PFSK-1 (cell line): ENCODE results near the gene FMN1.

Experiments used
- FOXP2 ChIP-seq: optimal IDR thresholded peaks from 2 replicates; pipeline ENCODE3; 2011; ENCODE audit warnings: borderline replicate concordance, control low read depth, inconsistent platforms; ENCODE audit not compliant: insufficient read depth; ENCODE audit errors: extremely low read length, extremely low read depth
- POLR2AphosphoS5 ChIP-seq: IDR thresholded peaks from 2 replicates; pipeline ENCODE4 v1.6.1; 2012; ENCODE audit warnings: low read depth, mild to moderate bottlenecking, control low read depth, low read length, moderate library complexity
- SIN3A ChIP-seq: IDR thresholded peaks from 2 replicates; pipeline ENCODE4 v1.6.1; 2012; ENCODE audit warnings: mild to moderate bottlenecking, low read length, moderate library complexity, borderline replicate concordance; ENCODE audit not compliant: insufficient read depth
- TAF1 ChIP-seq: IDR thresholded peaks from 2 replicates; pipeline ENCODE4 v1.6.1; 2012; ENCODE audit warnings: low read length, control low read depth, borderline replicate concordance; ENCODE audit not compliant: insufficient read depth
- TF ChIP-seq, protein P1 (sequence below), 2 experiments: IDR thresholded peaks; 2 replicates each; pipeline versions ENCODE4 v1.6.1 to v1.8.0; 2011 to 2012; ENCODE audit warnings: low read depth in 2 of 2, low read length in 2 of 2, control low read depth in 1 of 2, inconsistent platforms in 1 of 2, mild to moderate bottlenecking in 1 of 2, moderate library complexity in 1 of 2; ENCODE audit not compliant: insufficient read depth in 1 of 2

Gene FMN1

DNA sequence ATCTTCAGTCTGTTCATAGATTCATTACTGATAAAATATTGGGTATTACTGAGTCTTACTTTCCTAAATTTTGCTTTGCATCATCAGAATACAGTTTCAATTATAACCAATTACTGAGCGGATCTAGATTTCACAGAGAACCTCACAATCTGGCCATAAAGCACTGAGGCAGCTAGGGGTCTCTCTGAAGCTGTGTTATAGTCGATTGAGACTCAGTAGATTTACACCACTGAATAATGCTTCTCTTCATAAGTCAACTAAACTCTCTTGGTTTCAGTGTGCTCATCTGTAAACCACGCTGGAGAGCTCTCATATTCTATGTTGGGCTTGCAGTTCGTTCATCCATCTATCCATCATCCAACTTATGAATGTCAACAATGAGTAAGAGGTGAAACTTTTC is 296.1 kb downstream of the FMN1 start:
- no peak for TF ChIP-seq SIN3A
- no peak for TF ChIP-seq POLR2AphosphoS5
- TF ChIP-seq TAF1: no peak
- TF ChIP-seq, protein P1, sequence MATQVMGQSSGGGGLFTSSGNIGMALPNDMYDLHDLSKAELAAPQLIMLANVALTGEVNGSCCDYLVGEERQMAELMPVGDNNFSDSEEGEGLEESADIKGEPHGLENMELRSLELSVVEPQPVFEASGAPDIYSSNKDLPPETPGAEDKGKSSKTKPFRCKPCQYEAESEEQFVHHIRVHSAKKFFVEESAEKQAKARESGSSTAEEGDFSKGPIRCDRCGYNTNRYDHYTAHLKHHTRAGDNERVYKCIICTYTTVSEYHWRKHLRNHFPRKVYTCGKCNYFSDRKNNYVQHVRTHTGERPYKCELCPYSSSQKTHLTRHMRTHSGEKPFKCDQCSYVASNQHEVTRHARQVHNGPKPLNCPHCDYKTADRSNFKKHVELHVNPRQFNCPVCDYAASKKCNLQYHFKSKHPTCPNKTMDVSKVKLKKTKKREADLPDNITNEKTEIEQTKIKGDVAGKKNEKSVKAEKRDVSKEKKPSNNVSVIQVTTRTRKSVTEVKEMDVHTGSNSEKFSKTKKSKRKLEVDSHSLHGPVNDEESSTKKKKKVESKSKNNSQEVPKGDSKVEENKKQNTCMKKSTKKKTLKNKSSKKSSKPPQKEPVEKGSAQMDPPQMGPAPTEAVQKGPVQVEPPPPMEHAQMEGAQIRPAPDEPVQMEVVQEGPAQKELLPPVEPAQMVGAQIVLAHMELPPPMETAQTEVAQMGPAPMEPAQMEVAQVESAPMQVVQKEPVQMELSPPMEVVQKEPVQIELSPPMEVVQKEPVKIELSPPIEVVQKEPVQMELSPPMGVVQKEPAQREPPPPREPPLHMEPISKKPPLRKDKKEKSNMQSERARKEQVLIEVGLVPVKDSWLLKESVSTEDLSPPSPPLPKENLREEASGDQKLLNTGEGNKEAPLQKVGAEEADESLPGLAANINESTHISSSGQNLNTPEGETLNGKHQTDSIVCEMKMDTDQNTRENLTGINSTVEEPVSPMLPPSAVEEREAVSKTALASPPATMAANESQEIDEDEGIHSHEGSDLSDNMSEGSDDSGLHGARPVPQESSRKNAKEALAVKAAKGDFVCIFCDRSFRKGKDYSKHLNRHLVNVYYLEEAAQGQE (IDR thresholded peaks at IDR 0.05; ENCODE audit: insufficient read depth in 1 of 2, low read depth in 2 of 2, low read length in 2 of 2): no peak
- no peak for TF ChIP-seq FOXP2

DNA sequence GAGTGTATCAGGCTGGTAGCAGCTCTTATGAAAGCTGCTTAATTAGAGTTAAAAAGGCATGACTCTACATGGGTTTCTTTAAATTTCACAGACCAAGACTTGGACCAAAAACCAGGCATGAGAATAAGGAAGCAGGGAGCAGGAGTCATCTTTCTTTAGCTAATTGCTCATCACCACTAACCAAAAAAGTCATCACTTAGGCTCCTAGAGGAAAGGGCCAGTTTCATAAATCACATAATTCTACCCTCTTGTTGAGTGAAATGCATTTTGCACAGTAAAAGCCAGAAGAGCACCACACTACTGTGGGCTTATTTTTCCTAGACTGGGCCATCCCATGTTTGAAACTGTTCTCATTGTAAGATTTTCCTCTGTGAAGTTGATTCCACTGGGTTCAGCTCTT is 301.1 kb downstream of the FMN1 start:
- TF ChIP-seq POLR2AphosphoS5 (no peak), FOXP2 (no peak), SIN3A (no peak), TAF1 (no peak)
- TF ChIP-seq, protein P1 (IDR thresholded peaks at IDR 0.05; ENCODE audit: insufficient read depth in 1 of 2, low read depth in 2 of 2, low read length in 2 of 2): no peak

DNA sequence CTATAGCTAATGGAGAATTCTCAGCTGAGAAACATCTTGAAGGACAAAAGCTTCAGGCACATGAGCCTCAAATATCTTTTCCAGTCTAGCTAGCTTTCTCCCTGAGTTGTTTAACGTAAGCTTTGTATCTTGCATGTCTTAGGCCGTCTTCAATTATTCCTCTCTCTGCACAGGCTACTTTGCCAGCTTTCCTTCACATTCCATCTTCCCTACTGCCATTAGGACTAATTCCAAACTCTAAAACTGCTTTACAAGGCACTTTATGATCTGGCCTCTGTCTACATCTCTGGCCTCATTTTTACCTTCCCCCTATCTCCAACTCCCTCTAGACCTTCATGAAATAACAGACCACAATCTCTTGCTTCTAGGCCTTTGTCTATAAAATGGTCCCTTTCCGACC is 305.3 kb downstream of the FMN1 start:
- TF ChIP-seq TAF1 (no peak), SIN3A (no peak)

DNA sequence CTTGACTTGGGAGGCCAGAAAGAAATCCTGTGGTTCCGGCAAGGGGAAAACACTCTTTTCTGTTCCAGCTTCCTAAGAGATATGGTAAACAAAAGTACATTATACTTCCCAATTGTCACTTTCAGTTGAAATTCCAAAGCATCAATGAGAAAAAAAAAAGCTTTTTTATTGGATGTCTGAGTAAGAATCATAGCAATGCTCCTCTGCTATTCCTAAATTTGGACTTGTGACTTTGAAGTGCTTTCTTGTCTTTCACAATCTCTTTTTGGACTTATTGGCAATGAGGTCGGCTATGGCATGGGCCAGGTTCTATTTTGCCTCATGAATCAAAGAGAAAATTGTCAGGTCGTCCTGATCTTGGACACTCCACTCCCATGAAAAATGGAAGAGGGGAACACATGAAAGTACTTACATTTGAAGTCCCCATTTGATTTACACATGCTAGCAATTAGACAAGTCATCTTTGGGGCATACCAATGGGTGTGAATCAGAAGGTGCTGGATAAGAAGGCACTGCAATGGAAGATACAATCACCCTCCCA is 306.2 kb downstream of the FMN1 start:
- TF ChIP-seq, protein P1 (IDR thresholded peaks at IDR 0.05; ENCODE audit: insufficient read depth in 1 of 2, low read depth in 2 of 2, low read length in 2 of 2): no peak
- no peak for TF ChIP-seq TAF1
- no peak for TF ChIP-seq POLR2AphosphoS5

DNA sequence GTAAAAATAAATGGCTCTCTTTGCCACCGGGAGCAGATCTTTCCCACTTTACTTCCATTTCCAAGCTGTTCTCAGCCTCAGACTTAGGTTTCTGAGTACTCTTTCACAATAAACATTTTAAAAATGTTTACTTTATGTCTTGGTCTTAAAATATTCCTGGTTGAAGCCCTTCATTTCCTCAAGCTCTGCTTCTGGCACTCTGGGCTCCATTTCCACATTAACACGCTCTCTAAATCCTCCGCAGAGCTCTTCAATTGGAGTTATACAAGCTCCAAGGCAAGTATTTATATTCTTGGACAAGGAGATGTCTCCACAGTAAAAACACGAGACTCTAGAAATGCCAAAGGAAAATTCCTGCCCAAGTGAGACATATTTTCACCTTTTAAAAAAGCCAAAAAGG is 307.4 kb downstream of the FMN1 start:
- no peak for TF ChIP-seq SIN3A
- no peak for TF ChIP-seq FOXP2
- TF ChIP-seq TAF1: no peak
- TF ChIP-seq POLR2AphosphoS5: no peak
- TF ChIP-seq, protein P1 (IDR thresholded peaks at IDR 0.05; ENCODE audit: insufficient read depth in 1 of 2, low read depth in 2 of 2, low read length in 2 of 2): no peak
